HG02588 (cell line): ENCODE results near the gene PLET1.
"Not testable (repeated sequence)": the region's sequence is repeated elsewhere in the genome, so short reads cannot be mapped to it uniquely, and the experiment has no call there.

Experiments
- ATAC-seq: cut with Tn5 transposase; IDR thresholded peaks from one replicate; pipeline ENCODE4 v1.9.1; 2021; ENCODE audit warnings: mild to moderate bottlenecking, moderate library complexity; ENCODE audit not compliant: unreplicated experiment

PLET1 gene

DNA sequence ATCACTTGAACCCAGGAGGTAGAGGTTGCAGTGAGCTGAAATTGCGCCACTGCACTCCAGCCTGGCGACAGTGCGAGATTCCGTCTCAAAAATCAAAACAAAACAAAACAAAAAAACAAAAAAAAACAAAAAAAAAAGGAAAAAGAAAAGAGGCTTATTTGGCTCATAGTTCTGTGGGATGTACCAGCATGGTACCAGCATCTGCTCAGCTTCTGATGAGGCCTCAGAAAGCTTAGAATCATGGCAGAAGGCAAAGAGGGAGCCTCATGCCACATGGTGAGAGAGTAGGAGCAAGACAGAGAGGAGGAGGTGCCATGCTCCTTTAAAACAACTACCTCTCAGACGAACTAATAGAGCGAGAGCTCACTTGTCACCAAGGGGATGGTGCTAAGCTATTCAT is 45.0 kb downstream of the PLET1 start:
- no peak for ATAC-seq

- no peak for ATAC-seq
Measured at GRCh38 chr11:112213753-112214152, 46.9 kb downstream of the PLET1 start.

- ATAC-seq: no peak
Measured at GRCh38 chr11:112212710-112213109, 48.0 kb downstream of the PLET1 start.

DNA sequence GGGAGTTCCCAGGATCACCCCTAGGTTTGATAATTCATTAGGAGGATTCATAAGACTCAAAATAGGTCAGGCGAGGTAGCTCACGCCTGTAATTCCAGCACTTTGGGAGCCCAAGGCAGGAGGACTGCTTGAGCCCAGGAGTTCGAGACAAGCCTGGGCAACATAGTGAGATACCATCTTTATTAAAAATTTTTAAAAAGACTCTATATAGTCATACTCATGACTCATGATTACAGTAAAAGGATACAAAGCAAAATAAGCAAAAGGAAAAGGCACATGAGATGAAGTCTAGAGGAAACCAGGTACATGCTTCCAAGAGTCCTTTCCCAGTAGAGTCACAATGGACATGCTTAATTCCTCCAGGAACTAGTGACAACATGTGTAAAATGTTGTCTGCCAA is 48.4 kb downstream of the PLET1 start:
- no peak for ATAC-seq

DNA sequence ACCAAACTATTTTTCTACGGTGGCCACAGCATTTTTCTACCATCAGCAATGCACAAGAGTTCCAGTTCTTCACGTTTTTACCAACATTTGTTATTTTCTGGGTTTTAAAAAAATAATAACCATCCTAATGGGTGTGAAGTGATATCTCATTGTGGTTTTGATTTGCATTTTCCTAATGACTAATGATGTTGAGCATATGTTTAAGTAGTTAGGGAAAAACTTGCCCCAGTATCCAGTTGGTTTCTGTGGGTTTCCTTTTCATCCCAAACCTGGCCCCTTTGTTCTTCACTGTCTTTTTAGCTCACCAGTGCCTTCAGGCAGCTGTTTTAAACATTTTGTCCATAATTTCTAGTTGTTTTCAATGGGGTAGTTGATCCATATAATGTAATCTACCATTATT is 49.1 kb downstream of the PLET1 start:
- no peak for ATAC-seq

GRCh38 chr11:112210890-112211289 is 49.8 kb downstream of the PLET1 start:
- no peak for ATAC-seq

- no peak for ATAC-seq
Measured at GRCh38 chr11:112206071-112206470, 54.6 kb downstream of the PLET1 start.

GRCh38 chr11:112200252-112200651 is 60.4 kb downstream of the PLET1 start:
- no peak for ATAC-seq

DNA sequence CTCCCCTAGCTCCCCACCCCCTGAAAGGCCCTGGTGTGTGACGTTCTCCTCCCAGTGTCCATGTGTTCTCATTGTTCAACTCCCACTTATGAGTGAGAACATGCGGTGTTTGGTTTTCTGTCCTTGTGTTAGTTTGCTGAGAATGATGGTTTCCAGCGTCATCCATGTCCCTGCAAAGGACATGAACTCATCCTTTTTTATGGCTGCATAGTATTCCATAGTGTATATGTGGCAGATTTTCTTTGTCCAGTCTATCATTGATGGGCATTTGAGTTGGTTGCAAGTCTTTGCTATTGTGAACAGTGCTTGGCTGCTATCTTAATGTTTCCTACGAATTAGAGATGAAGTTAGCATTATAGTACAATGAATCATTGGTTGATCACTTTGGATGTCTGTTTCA is 61.6 kb downstream of the PLET1 start:
- ATAC-seq: not testable (repeated sequence)
